ENCODE measurements around the gene NAGLU.

Gene NAGLU

DNA sequence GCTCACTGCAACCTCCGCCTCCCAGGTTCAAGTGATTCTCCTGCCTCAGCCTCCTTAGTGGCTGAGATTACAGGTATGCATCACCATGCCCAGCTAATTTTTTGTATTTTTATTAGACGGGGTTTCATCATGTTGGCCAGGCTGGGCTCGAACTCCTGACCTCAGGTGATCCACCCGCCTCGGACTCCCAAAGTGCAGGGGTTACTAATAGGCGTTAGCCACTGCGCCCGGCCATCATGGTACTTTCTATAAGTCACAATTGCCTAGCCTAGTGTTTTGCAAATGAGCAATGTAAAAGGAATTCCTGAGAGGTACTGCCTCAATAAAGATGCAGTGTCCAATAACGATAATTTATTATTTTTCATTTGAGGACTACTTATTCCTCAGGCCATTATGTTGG lies 55.4 kb downstream of the NAGLU start:
- Histone ChIP-seq H3K9ac (ENCODE audit: low read length) (no peak overlapping the region), H3K9me3 (ENCODE audit: insufficient read depth, low read length) (no peaks in the 10 kb centered on the region), H3K27me3 (ENCODE audit: low read length) (no peaks in the 10 kb centered on the region), H2AFZ (ENCODE audit: low read depth, low read length, severe bottlenecking) (no peak overlapping the region), H3K79me2 (ENCODE audit: insufficient read depth, low read length) (0 out of 2 replicates have a peak, but pooled peaks cover 1% of the 10 kb centered on the region), H3K4me2 (ENCODE audit: low read depth, low read length, poor library complexity, severe bottlenecking) (no peak overlapping the region), H3K9me2 (replicated peaks; ENCODE audit: insufficient read depth, low read length) (no peaks in the 10 kb centered on the region), H3K36me3 (ENCODE audit: low read length) (no peaks in the 10 kb centered on the region), H4K20me1 (ENCODE audit: low read depth, low read length) (no peaks in the 10 kb centered on the region), H3K4me3 (ENCODE audit: insufficient read depth, low read length, poor library complexity, severe bottlenecking) (no peak overlapping the region), H3F3A (ENCODE audit: insufficient read depth) (peaks cover 16% of the 10 kb centered on the region), H3K27ac (ENCODE audit: low read depth, low read length) (no peak overlapping the region)
- TF ChIP-seq, protein P1, sequence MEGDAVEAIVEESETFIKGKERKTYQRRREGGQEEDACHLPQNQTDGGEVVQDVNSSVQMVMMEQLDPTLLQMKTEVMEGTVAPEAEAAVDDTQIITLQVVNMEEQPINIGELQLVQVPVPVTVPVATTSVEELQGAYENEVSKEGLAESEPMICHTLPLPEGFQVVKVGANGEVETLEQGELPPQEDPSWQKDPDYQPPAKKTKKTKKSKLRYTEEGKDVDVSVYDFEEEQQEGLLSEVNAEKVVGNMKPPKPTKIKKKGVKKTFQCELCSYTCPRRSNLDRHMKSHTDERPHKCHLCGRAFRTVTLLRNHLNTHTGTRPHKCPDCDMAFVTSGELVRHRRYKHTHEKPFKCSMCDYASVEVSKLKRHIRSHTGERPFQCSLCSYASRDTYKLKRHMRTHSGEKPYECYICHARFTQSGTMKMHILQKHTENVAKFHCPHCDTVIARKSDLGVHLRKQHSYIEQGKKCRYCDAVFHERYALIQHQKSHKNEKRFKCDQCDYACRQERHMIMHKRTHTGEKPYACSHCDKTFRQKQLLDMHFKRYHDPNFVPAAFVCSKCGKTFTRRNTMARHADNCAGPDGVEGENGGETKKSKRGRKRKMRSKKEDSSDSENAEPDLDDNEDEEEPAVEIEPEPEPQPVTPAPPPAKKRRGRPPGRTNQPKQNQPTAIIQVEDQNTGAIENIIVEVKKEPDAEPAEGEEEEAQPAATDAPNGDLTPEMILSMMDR (IDR thresholded peaks at IDR 0.05; ENCODE audit: insufficient read depth, low read length, poor library complexity, severe bottlenecking) = no peak
- TF ChIP-seq EZH2phosphoT487 (conservative IDR thresholded peaks at IDR 0.05; ENCODE audit: low read length) = no peak

All from SU-DHL-6 (cell line).